H9 (cell line): ENCODE measurements around the gene ANKRD40. TPM values are rescaled to one million over a fixed set of nuclear protein-coding genes. Genes with fewer than 3 reads are reported as not detected.

Source experiments
- DNase-seq: peaks from one replicate; pipeline ENCODE4 v3.0.0-alpha.2; 2017
- H2AFZ ChIP-seq: one replicate; pipeline ENCODE4 v1.6.1; 2013; ENCODE audit warnings: mild to moderate bottlenecking, low read length, control low read depth, moderate library complexity
- H2AK5ac ChIP-seq: 2 replicates; pipeline ENCODE4 v1.6.1; 2013; ENCODE audit warnings: low read length, control low read depth, mixed read lengths; ENCODE audit not compliant: insufficient read length
- H2BK120ac ChIP-seq: one replicate; pipeline ENCODE4 v1.6.1; 2013; ENCODE audit warnings: low read depth, mild to moderate bottlenecking, low read length, control low read depth, inconsistent platforms; ENCODE audit not compliant: poor library complexity, severe bottlenecking
- H2BK12ac ChIP-seq: 2 replicates; pipeline ENCODE4 v1.6.1; 2013; ENCODE audit warnings: low read length, control low read depth, mixed read lengths, low read depth; ENCODE audit not compliant: insufficient read length
- H2BK15ac ChIP-seq: 2 replicates; pipeline ENCODE4 v1.6.1; 2013; ENCODE audit warnings: low read depth, low read length, control low read depth
- H2BK20ac ChIP-seq: one replicate; pipeline ENCODE4 v1.6.1; 2013; ENCODE audit warnings: low read depth, mild to moderate bottlenecking, low read length, control low read depth, inconsistent platforms; ENCODE audit not compliant: poor library complexity, severe bottlenecking
- H2BK5ac ChIP-seq: 2 replicates; pipeline ENCODE4 v1.6.1; 2013; ENCODE audit warnings: low read length, control low read depth, mixed read lengths; ENCODE audit not compliant: insufficient read length
- H3K14ac ChIP-seq: 2 replicates; pipeline ENCODE4 v1.6.1; 2013; ENCODE audit warnings: low read length, control low read depth; ENCODE audit not compliant: insufficient read depth
- H3K18ac ChIP-seq: 2 replicates; pipeline ENCODE4 v1.6.1; 2013; ENCODE audit warnings: low read depth, mild to moderate bottlenecking, mixed read lengths, low read length, control low read depth; ENCODE audit not compliant: insufficient read length
- H3K23ac ChIP-seq: 2 replicates; pipeline ENCODE4 v1.6.1; 2013; ENCODE audit warnings: low read length, control low read depth, mixed read lengths, low read depth; ENCODE audit not compliant: insufficient read length
- H3K23me2 ChIP-seq: 2 replicates; pipeline ENCODE4 v1.6.1; 2013; ENCODE audit warnings: low read depth, mild to moderate bottlenecking, mixed read lengths, low read length, control low read depth; ENCODE audit not compliant: insufficient read length, poor library complexity, severe bottlenecking
- H3K27ac ChIP-seq: 2 replicates; pipeline ENCODE4 v1.5.1; 2013; ENCODE audit warnings: low read length, control low read depth, mixed read lengths, low read depth; ENCODE audit not compliant: insufficient read length
- H3K27me3 ChIP-seq: 2 replicates; pipeline ENCODE4 v1.6.1; 2013; ENCODE audit warnings: low read length, control low read depth, inconsistent platforms; ENCODE audit not compliant: insufficient read depth
- H3K4ac ChIP-seq: 2 replicates; pipeline ENCODE4 v1.6.1; 2013; ENCODE audit warnings: low read depth, mild to moderate bottlenecking, control low read depth, inconsistent platforms, low read length, moderate library complexity
- H3K4me1 ChIP-seq: 2 replicates; pipeline ENCODE4 v1.6.1; 2013; ENCODE audit warnings: low read length, control low read depth, inconsistent platforms; ENCODE audit not compliant: insufficient read depth
- H3K4me2 ChIP-seq: 2 replicates; pipeline ENCODE4 v1.6.1; 2013; ENCODE audit warnings: low read length, control low read depth, mixed read lengths; ENCODE audit not compliant: insufficient read length, insufficient read depth
- H3K56ac ChIP-seq: 2 replicates; pipeline ENCODE4 v1.6.1; 2013; ENCODE audit warnings: low read depth, mild to moderate bottlenecking, mixed read lengths, low read length, control low read depth; ENCODE audit not compliant: insufficient read length
- H3K79me1 ChIP-seq: 2 replicates; pipeline ENCODE4 v1.6.1; 2013; ENCODE audit warnings: low read depth, mild to moderate bottlenecking, moderate library complexity, low read length, control low read depth, inconsistent platforms; ENCODE audit not compliant: insufficient read depth, poor library complexity, severe bottlenecking
- H3K79me2 ChIP-seq: 2 replicates; pipeline ENCODE4 v1.6.1; 2013; ENCODE audit warnings: low read length, control low read depth, inconsistent platforms; ENCODE audit not compliant: insufficient read depth
- H3K9ac ChIP-seq: 2 replicates; pipeline ENCODE4 v1.6.1; 2013; ENCODE audit warnings: low read length, control low read depth, mixed read lengths; ENCODE audit not compliant: insufficient read length; ENCODE audit errors: extremely low read depth
- H3K9me3 ChIP-seq: one replicate; pipeline ENCODE4 v1.6.1; 2013; ENCODE audit warnings: low read depth, low read length, inconsistent platforms; ENCODE audit not compliant: control insufficient read depth
- H3T11ph ChIP-seq: one replicate; pipeline ENCODE4 v1.6.1; 2013; ENCODE audit warnings: mild to moderate bottlenecking, low read length, control low read depth, inconsistent platforms
- H4K20me1 ChIP-seq: one replicate; pipeline ENCODE4 v1.6.1; 2013; ENCODE audit not compliant: control insufficient read depth, insufficient read length, insufficient read depth
- H4K5ac ChIP-seq: 2 replicates; pipeline ENCODE4 v1.6.1; 2013; ENCODE audit warnings: low read depth, mild to moderate bottlenecking, mixed read lengths, low read length, control low read depth; ENCODE audit not compliant: insufficient read length
- H4K8ac ChIP-seq: replicated peaks from 2 replicates; pipeline ENCODE4 v1.6.1; 2013; ENCODE audit warnings: low read length, control low read depth, mixed read lengths, low read depth; ENCODE audit not compliant: insufficient read length
- H4K91ac ChIP-seq: 2 replicates; pipeline ENCODE4 v1.6.1; 2013; ENCODE audit warnings: low read depth, mild to moderate bottlenecking, moderate library complexity, mixed read lengths, low read length, control low read depth; ENCODE audit not compliant: insufficient read length
- H3K27ac Mint-ChIP-seq, 3 experiments: 2 replicates in 2 of 3; 3 replicates in 1 of 3; pipeline ENCODE4 v1.8.0; 2020 to 2021; ENCODE audit warnings: mixed read lengths in 3 of 3, mild to moderate bottlenecking in 1 of 3, moderate library complexity in 1 of 3
- H3K27me3 Mint-ChIP-seq: 2 replicates; pipeline ENCODE4 v1.8.0; 2021; ENCODE audit warnings: low read depth, mild to moderate bottlenecking, moderate library complexity, mixed read lengths
- H3K36me3 Mint-ChIP-seq, 3 experiments: 2 replicates in 2 of 3; 3 replicates in 1 of 3; pipeline ENCODE4 v1.8.0; 2020 to 2021; ENCODE audit warnings: low read depth in 3 of 3, mixed read lengths in 3 of 3; ENCODE audit not compliant: insufficient read depth in 1 of 3
- H3K4me1 Mint-ChIP-seq, 2 experiments: 2 replicates each; pipeline ENCODE4 v1.8.0; 2020; ENCODE audit warnings: mixed read lengths in 2 of 2
- H3K4me3 Mint-ChIP-seq, 2 experiments: 2 replicates in 1 of 2; 3 replicates in 1 of 2; pipeline ENCODE4 v1.8.0; 2020 to 2021; ENCODE audit warnings: mild to moderate bottlenecking in 2 of 2, mixed read lengths in 2 of 2, moderate library complexity in 1 of 2
- H3K9me3 Mint-ChIP-seq, 2 experiments: 2 replicates in 1 of 2; 3 replicates in 1 of 2; pipeline ENCODE4 v1.8.0; 2020; ENCODE audit warnings: mild to moderate bottlenecking in 2 of 2, mixed read lengths in 2 of 2, moderate library complexity in 1 of 2
- WGBS: extraction: QIAGEN DNeasy Blood & Tissue Kit; methylation state at CpG from one replicate; pipeline ENCODE4 v1.1.7; 2013; ENCODE audit warnings: missing lambda C conversion rate, low lambda C conversion rate, mixed read lengths; ENCODE audit not compliant: insufficient read length; ENCODE audit errors: extremely low coverage; 5-methylcytosine and 5-hydroxymethylcytosine counted together
- total RNA-seq: library from RNA; stranded (reverse); gene quantifications from 2 replicates; pipeline ENCODE4 v1.2.1, GENCODE V29; 2021
- TF ChIP-seq, protein P1 (sequence below): fragments of 200-600 bp; sonication (generic); conservative IDR thresholded peaks from 3 replicates; pipeline ENCODE4 v1.8.0; 2021; ENCODE audit warnings: antibody characterized with exemption, mild to moderate bottlenecking

ANKRD40 gene
- total RNA-seq, 1 experiment from 2014 or later: 54.3 TPM

GRCh38 chr17:50722746-50723145 lies 15.0 kb upstream of the ANKRD40 start:
- TF ChIP-seq, protein P1, sequence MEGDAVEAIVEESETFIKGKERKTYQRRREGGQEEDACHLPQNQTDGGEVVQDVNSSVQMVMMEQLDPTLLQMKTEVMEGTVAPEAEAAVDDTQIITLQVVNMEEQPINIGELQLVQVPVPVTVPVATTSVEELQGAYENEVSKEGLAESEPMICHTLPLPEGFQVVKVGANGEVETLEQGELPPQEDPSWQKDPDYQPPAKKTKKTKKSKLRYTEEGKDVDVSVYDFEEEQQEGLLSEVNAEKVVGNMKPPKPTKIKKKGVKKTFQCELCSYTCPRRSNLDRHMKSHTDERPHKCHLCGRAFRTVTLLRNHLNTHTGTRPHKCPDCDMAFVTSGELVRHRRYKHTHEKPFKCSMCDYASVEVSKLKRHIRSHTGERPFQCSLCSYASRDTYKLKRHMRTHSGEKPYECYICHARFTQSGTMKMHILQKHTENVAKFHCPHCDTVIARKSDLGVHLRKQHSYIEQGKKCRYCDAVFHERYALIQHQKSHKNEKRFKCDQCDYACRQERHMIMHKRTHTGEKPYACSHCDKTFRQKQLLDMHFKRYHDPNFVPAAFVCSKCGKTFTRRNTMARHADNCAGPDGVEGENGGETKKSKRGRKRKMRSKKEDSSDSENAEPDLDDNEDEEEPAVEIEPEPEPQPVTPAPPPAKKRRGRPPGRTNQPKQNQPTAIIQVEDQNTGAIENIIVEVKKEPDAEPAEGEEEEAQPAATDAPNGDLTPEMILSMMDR: no peak
- Histone ChIP-seq H2AFZ (no peak overlapping the region), H2BK5ac (no peak overlapping the region), H4K91ac (no peak overlapping the region), H3K4me1 (peaks cover 4% of the 10 kb centered on the region; the same call in 1 of the 2 replicates), H2BK12ac (no peak overlapping the region), H2BK120ac (no peak overlapping the region), H2BK15ac (no peak overlapping the region), H2AK5ac (no peak overlapping the region), H3K56ac (no peak overlapping the region), H4K5ac (no peak overlapping the region), H4K20me1 (no peaks in the 10 kb centered on the region), H3K79me2 (peaks cover 73% of the 10 kb centered on the region), H4K8ac (no peak overlapping the region), H2BK20ac (no peak overlapping the region), H3K14ac (no peak overlapping the region), H3K23me2 (peaks cover 16% of the 10 kb centered on the region), H3K79me1 (peaks cover 3% of the 10 kb centered on the region), H3K18ac (no peak overlapping the region), H3K4ac (no peak overlapping the region), H3K27me3 (no peaks in the 10 kb centered on the region), H3K4me2 (peak overlapping the region; percentile 1), H3T11ph (no peak overlapping the region), H3K27ac (no peak overlapping the region), H3K23ac (no peak overlapping the region), H3K9me3 (no peaks in the 10 kb centered on the region), H3K9ac (peak overlapping the region; percentile 4)
- Mint-ChIP-seq H3K4me3 (peak overlapping the region; percentile 64 to 98; a peak in 3 of 5 replicates), H3K9me3 (no peaks in the 10 kb centered on the region), H3K36me3 (peaks cover 0 to 14% (median 10%) of the 10 kb centered on the region in 3 experiments; a peak in 6 of 7 replicates), H3K4me1 (peaks cover 31 to 35% of the 10 kb centered on the region in 2 experiments), H3K27me3 (no peaks in the 10 kb centered on the region), H3K27ac (peak overlapping the region in 1 of 3 experiments; percentile 86; a peak in 2 of 7 replicates)
- WGBS: no CpG with 5 or more reads among the region's 3 CpGs
- no peak for DNase-seq
